ENCODE data around the gene GAS1. TPM values are rescaled to one million over a fixed set of nuclear protein-coding genes. Genes with fewer than 3 reads are reported as not detected.

Gene GAS1
- total and polyA plus RNA-seq, 4 donors = 0.46 to 7.4 (median 1.1) TPM

GRCh38 chr9:86939321-86939720, 8.0 kb downstream of the GAS1 start:
- H3K4me3 ChIP-seq (ENCODE audit: low read depth in 1 of 3, low read length in 3 of 3) = no peak overlapping the region
- H3K36me3 ChIP-seq (ENCODE audit: control insufficient read depth in 4 of 4, insufficient read depth in 3 of 4, low read depth in 1 of 4, low read length in 3 of 4) = no peaks in the 10 kb centered on the region
- peaks cover 0 to 23% (median 1%) of the 10 kb centered on the region in 4 donors for H3K27me3 ChIP-seq (ENCODE audit: control insufficient read depth in 4 of 4, insufficient read depth in 4 of 4, low read length in 3 of 4)
- no peak overlapping the region for H3K9ac ChIP-seq (ENCODE audit: low read depth in 1 of 2, low read length in 2 of 2)
- H3K9me3 ChIP-seq (ENCODE audit: control insufficient read depth in 4 of 4, low read length in 3 of 4) = no peaks in the 10 kb centered on the region
- no peak overlapping the region for H3K27ac ChIP-seq (ENCODE audit: low read depth in 1 of 2, low read length in 2 of 2)
- H3K4me1 ChIP-seq (ENCODE audit: control insufficient read depth in 4 of 4, insufficient read depth in 4 of 4, low read length in 3 of 4) = peaks cover 0 to 15% (median 13%) of the 10 kb centered on the region in 4 donors
- TF ChIP-seq YY1 (IDR thresholded peaks at IDR 0.05) (no peak), HNF4A (conservative IDR thresholded peaks at IDR 0.05) (no peak), HNF4G (IDR thresholded peaks at IDR 0.05) (no peak)
- TF ChIP-seq, protein P1, sequence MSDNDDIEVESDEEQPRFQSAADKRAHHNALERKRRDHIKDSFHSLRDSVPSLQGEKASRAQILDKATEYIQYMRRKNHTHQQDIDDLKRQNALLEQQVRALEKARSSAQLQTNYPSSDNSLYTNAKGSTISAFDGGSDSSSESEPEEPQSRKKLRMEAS (IDR thresholded peaks at IDR 0.05) = no peak
- 76% methylated on average over 5 of the region's 5 CpGs for WGBS
- DNase-seq (ENCODE audit: low spot score) = no peak

DNA sequence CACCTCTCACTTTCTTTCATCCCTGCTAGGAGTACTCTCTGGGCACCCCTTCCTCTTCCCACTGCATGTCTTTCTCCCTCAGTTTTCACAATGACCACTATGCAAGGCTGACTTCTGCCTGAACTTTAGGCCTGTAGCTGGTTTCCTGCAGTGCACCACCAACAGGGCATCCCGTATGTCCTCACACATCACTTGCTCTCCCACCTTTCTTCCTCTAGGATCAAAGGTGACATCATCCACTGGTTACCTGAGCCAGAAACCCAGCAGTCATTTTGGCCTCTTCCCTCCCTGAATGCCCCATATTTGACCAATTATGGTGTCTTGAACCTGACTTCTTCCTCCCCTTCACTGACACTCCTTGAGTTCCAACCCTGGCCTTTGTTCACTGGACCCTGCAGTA, 8.5 kb downstream of the GAS1 start:
- TF ChIP-seq HNF4G (IDR thresholded peaks at IDR 0.05) (no peak), NR2F2 (IDR thresholded peaks at IDR 0.05) (no peak), FOXA1 (IDR thresholded peaks at IDR 0.05) (no peak), RXRA (IDR thresholded peaks at IDR 0.05) (no peak), SP1 (IDR thresholded peaks at IDR 0.05) (no peak), HNF4A (conservative IDR thresholded peaks at IDR 0.05) (no peak)
- TF ChIP-seq, protein P2, sequence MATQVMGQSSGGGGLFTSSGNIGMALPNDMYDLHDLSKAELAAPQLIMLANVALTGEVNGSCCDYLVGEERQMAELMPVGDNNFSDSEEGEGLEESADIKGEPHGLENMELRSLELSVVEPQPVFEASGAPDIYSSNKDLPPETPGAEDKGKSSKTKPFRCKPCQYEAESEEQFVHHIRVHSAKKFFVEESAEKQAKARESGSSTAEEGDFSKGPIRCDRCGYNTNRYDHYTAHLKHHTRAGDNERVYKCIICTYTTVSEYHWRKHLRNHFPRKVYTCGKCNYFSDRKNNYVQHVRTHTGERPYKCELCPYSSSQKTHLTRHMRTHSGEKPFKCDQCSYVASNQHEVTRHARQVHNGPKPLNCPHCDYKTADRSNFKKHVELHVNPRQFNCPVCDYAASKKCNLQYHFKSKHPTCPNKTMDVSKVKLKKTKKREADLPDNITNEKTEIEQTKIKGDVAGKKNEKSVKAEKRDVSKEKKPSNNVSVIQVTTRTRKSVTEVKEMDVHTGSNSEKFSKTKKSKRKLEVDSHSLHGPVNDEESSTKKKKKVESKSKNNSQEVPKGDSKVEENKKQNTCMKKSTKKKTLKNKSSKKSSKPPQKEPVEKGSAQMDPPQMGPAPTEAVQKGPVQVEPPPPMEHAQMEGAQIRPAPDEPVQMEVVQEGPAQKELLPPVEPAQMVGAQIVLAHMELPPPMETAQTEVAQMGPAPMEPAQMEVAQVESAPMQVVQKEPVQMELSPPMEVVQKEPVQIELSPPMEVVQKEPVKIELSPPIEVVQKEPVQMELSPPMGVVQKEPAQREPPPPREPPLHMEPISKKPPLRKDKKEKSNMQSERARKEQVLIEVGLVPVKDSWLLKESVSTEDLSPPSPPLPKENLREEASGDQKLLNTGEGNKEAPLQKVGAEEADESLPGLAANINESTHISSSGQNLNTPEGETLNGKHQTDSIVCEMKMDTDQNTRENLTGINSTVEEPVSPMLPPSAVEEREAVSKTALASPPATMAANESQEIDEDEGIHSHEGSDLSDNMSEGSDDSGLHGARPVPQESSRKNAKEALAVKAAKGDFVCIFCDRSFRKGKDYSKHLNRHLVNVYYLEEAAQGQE (IDR thresholded peaks at IDR 0.05) = no peak
- TF ChIP-seq, protein P3, sequence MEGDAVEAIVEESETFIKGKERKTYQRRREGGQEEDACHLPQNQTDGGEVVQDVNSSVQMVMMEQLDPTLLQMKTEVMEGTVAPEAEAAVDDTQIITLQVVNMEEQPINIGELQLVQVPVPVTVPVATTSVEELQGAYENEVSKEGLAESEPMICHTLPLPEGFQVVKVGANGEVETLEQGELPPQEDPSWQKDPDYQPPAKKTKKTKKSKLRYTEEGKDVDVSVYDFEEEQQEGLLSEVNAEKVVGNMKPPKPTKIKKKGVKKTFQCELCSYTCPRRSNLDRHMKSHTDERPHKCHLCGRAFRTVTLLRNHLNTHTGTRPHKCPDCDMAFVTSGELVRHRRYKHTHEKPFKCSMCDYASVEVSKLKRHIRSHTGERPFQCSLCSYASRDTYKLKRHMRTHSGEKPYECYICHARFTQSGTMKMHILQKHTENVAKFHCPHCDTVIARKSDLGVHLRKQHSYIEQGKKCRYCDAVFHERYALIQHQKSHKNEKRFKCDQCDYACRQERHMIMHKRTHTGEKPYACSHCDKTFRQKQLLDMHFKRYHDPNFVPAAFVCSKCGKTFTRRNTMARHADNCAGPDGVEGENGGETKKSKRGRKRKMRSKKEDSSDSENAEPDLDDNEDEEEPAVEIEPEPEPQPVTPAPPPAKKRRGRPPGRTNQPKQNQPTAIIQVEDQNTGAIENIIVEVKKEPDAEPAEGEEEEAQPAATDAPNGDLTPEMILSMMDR (IDR thresholded peaks at IDR 0.05; ENCODE audit: low read depth, low read length, missing input control) = no peak
- TF ChIP-seq, protein P4, sequence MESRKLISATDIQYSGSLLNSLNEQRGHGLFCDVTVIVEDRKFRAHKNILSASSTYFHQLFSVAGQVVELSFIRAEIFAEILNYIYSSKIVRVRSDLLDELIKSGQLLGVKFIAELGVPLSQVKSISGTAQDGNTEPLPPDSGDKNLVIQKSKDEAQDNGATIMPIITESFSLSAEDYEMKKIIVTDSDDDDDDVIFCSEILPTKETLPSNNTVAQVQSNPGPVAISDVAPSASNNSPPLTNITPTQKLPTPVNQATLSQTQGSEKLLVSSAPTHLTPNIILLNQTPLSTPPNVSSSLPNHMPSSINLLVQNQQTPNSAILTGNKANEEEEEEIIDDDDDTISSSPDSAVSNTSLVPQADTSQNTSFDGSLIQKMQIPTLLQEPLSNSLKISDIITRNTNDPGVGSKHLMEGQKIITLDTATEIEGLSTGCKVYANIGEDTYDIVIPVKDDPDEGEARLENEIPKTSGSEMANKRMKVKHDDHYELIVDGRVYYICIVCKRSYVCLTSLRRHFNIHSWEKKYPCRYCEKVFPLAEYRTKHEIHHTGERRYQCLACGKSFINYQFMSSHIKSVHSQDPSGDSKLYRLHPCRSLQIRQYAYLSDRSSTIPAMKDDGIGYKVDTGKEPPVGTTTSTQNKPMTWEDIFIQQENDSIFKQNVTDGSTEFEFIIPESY (IDR thresholded peaks at IDR 0.05) = no peak
- TF ChIP-seq, protein P1 (IDR thresholded peaks at IDR 0.05) = no peak
- H3K4me3 ChIP-seq (ENCODE audit: low read depth in 1 of 3, low read length in 3 of 3) = no peak overlapping the region
- H3K9ac ChIP-seq (ENCODE audit: low read depth in 1 of 2, low read length in 2 of 2) = no peak overlapping the region
- H3K36me3 ChIP-seq (ENCODE audit: control insufficient read depth in 4 of 4, insufficient read depth in 3 of 4, low read depth in 1 of 4, low read length in 3 of 4) = no peaks in the 10 kb centered on the region
- H3K9me3 ChIP-seq (ENCODE audit: control insufficient read depth in 4 of 4, low read length in 3 of 4) = peaks cover 0 to 3% (median 1%) of the 10 kb centered on the region in 4 donors
- peaks cover 0 to 13% (median 11%) of the 10 kb centered on the region in 4 donors for H3K4me1 ChIP-seq (ENCODE audit: control insufficient read depth in 4 of 4, insufficient read depth in 4 of 4, low read length in 3 of 4)
- peaks cover 0 to 23% (median 1%) of the 10 kb centered on the region in 4 donors for H3K27me3 ChIP-seq (ENCODE audit: control insufficient read depth in 4 of 4, insufficient read depth in 4 of 4, low read length in 3 of 4)
- 67% methylated on average over 1 of the region's 1 CpG for WGBS
- H3K27ac ChIP-seq (ENCODE audit: low read depth in 1 of 2, low read length in 2 of 2) = no peak overlapping the region
- no peak for DNase-seq (ENCODE audit: low spot score)

Measured in liver (tissue), 9 donors.